Skin of body (tissue), 2 donors: Measurements from ENCODE around the gene DUT. TPM values are rescaled to one million over a fixed set of nuclear protein-coding genes. Genes with fewer than 3 reads are reported as not detected.

Source experiments
- DNase-seq: peaks from one replicate; lab custom pipeline; 2025; lab: John Stamatoyannopoulos, UW
- total RNA-seq: library from RNA; depleted of rRNA; stranded (reverse); fragments of >200 nt; gene quantifications from one replicate; pipeline ENCODE4 v1.2.3, GENCODE V29; 2014

DUT gene
- total RNA-seq, 1 donor from 2014 or later: 50.4 TPM

- no peak for DNase-seq
These were observed 984 bp upstream of the DUT start for GRCh38 chr15:48330105-48330785.

GRCh38 chr15:48331796-48332641 lies 790 bp downstream of the DUT start:
- peak; percentile 83 for DNase-seq

GRCh38 chr15:48332642-48333034 lies 1.4 kb downstream of the DUT start:
- DNase-seq: no peak

DNA sequence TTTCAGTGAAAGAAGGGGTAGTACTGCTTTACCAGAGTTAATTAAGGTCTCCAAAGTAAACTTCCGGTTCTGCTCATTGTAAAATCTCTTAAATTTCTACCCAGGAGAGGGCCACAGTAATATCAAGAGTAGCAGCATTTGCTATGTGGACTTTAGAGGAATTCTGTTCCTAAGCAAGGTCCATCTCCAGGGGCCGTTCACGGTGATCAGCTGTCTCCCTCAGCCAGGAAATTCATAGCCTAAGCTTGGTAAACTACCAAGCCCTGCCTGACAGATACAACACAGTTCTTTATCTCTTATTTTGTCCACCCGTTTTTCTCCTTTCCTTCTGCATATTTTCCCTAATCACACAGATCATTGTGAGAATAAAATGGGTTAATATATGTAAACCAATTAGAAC lies 2.3 kb downstream of the DUT start:
- DNase-seq: no peak

- no peak for DNase-seq
These were observed 3.0 kb downstream of the DUT start for GRCh38 chr15:48334260-48334659.

DNA sequence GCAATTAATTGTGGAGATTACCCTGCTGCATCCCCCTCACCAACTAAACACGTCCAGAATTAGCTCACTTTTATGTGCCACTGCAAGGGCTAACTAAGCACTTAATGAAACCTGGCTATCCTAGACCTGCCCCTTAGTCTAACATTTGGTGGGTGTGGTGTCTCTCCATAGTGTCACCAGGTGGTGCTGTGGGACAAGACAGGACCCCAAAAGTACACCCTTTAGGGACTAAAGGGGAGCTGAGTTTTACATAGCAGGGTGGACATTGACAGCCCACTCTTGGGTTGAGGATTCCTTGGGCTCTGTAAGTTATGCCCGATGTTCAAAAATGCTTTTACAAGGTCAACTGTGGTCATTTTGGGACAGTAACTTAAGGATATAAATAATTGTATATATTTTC lies 5.7 kb downstream of the DUT start:
- no peak for DNase-seq

DNA sequence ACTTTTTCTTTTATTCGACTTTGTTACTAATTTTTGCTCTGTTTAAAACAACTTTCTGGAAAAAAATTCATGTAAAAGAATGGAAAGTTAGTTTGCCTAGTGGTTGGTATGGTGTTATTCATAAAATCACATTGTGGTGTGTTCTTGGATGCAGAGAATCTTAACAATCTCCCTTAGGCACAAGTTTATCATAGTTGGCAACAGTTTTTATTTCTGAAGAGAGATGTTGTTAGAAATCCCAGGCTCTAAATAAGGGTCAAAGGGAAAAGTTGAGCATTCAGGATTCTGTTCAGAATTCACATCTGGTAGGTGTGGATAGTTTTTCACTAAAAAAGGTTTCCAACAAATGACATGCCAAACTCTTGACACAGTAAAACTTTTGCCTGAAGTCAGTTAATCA lies 6.4 kb downstream of the DUT start:
- no peak for DNase-seq

DNA sequence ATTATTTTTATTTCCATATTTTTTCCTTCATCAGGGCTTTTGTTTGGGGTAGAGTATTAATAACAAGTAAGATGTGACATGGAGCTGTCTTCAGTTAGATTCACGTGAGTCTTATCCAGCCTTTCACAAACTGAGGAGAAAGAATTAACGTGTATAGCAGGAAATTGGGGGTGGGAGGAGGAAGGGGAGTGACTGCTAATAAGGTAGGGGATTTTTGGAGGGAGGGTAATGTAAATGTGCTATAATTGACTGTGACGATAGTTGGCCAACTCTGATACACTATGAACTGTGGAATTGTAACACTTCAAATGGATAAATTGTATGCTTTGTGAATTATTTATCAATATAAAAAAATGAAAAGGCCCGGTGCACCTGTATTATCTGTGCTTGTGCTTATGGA lies 8.9 kb downstream of the DUT start:
- no peak for DNase-seq

GRCh38 chr15:48343865-48344264 lies 12.6 kb downstream of the DUT start:
- no peak for DNase-seq

DNA sequence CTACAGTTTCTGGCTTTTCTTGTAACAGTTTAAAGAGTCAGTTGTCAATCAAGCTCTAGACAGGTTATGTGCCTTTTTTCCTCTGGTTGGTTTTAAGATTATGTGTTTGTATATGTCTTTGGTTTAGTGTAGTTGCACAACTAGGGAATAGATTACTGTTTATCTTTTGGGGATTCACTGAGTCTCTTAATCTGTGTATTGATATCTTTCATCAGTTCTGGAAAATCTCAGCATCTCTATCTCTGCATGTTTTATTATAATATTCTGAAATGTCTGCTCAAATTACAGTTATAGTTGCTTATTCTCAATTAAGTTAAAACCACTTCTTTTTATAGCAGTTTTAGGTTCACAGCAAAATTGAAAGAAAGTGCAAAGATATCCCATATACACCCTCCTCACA lies 14.3 kb downstream of the DUT start:
- DNase-seq: no peak

DNA sequence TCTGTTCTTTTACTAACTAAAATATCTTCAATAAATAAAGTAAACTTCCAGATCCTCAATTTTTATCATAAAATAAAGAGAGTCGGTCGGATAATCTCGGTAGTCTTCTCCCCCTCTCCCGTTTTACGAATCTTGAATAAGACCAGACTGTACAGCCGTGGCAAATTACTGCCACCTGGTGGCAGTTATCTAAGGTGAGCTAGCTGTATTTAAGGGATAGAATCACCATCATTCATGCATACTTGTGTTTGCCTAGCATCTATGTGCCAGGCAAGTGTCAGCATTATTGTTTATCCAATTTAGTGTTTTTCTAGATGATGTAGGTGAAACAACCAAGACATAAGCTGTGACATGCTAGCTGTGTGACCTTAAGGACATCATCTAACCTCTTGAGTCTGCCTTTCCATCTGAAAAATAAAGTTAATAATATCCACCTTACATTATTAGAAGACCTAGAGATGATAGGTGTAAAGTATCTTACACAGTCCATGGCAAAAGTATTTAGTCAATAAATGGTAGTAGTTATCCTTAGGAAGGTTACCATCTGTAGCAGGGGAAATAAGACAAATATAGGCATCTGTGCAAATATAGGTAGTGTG lies 21.3 kb downstream of the DUT start:
- no peak for DNase-seq

- no peak for DNase-seq
These were observed 23.6 kb downstream of the DUT start for GRCh38 chr15:48354694-48355303.

DNA sequence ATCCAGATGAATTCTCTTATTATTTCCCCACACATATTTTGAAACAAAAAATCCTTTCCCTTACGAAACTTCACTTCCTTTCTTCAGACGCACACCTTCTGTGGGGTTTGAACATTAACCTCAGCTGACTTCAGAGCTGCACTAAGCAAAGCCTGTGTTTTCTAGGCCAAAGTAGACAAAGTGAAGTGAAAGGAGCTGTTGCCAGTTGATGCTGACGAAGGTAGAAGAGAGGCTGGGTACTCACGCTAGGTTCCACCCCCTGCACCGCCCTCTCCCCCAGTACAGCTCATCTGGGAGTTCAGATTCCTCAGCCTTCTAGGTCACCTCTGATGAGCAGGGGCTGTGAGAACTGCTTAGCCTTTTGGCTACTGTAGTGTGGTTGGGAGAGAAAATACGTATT lies 24.1 kb downstream of the DUT start:
- DNase-seq: no peak

DNA sequence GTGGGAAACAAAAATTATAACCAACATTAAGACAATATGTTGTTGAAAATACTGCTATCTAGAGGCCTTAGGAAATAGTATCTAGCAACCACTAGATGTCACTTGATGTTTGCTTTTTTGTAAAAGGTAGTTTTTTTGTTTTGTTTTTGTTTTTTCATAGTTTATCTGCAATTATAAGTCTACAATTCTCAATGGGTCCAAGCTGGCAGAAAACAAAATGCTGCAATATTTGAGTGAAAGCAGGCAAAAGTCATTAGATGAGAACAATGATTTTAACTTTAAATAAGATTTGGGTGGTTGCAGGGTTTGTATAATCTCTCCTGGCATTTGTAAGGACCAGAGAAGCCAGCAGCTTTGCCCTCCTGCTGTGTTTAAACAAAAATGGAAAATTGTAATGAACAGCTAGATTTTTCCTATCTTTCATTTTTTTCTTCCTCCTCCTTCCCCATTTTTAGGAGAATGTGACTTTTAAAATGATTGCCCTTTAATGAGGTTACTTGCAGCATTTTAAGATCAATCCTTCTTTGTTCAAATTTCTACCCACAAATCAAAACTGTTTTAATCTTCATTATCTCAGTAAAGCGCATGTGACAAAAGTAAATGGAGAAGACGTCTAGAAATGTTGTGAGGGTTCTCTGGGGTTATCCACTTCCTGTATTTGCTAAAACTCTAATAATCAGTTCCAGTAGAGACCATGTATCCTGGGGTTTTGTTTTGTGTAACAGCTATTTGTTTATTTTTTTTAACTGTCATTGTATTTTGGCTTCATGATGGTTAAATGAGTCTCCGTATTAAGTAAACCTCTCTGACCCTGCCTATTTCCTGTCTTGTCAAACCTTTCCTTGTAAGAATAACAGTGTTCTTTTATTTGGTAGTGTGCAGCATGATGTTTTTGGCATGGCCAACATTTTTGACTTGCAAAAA lies 27.3 kb downstream of the DUT start:
- DNase-seq: peak; percentile 64

- no peak for DNase-seq
These were observed 29.6 kb downstream of the DUT start for GRCh38 chr15:48360841-48361240.

- DNase-seq: no peak
These were observed 30.5 kb downstream of the DUT start for GRCh38 chr15:48361685-48362084.

- no peak for DNase-seq
These were observed 32.2 kb downstream of the DUT start for GRCh38 chr15:48363474-48363873.

- no peak for DNase-seq
These were observed 34.3 kb downstream of the DUT start for GRCh38 chr15:48365575-48365974.

- no peak for DNase-seq
These were observed 35.5 kb downstream of the DUT start for GRCh38 chr15:48366584-48367312.

DNA sequence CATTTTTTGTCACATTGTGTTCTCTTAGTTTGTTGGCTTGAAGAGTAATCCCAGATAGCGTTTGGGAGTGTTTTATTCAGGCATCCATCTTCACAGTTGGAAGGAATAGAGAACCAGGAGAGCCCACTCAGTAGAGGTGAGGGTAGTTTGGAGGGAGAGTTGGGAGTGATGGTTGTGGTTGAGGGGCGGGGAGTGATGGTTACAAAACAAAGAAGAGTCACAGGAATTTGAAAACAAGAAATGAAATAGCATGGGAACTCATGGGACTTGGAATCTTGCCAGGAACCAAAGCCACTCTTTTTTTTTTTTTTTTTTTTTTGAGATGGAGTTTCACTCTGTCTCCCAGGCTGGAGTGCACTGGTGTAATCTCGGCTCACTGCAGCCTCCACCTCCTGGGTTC lies 36.3 kb downstream of the DUT start:
- DNase-seq: no peak
